PC-9 (cell line): ENCODE results near the gene GMPPB.

ENCODE experiments used
- EZH2 ChIP-seq: fragments of 200-600 bp; sonication (generic); IDR thresholded peaks from 2 replicates; pipeline ENCODE4 v1.8.0; 2017; ENCODE audit warnings: antibody characterized with exemption, low read depth
- TF ChIP-seq, protein P1 (sequence below): fragments of 200-600 bp; sonication (generic); conservative IDR thresholded peaks from 2 replicates; pipeline ENCODE4 v1.6.1; 2017; ENCODE audit warnings: mixed run types, antibody characterized with exemption, mild to moderate bottlenecking, moderate library complexity

DNA sequence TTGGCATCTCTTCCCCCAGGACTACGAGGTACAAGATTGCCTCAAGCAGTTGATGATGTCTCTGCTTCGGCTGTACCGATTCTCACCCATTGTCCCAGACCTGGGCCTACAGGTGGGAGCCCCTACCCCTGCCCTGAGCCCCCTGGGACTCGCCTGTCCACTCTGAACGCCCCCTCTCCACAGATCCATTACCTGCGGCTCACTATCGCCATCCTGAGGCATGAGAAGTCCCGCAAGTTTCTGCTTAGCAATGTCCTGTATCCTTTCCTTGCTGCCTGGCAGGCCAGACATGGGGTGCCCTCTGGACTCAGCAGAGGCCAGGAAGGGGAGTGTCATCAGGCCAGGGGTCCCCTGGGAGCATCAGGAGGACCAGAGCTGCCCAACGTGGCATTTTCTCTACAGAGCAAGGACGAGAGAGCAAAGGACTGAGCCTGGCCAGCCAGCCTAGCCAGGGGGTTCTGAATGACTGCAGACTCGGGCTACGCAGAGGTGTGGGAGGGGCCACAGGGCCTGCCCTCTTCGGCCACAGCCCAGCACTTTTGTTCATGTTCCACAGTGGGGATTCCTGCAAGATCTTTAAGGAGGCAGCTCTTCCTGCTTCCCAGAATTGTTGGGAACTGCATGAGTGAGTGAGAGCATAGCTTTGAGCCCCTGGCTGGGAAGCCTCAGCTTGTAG, 23.2 kb downstream of the GMPPB start:
- no peak for TF ChIP-seq EZH2
- TF ChIP-seq, protein P1, sequence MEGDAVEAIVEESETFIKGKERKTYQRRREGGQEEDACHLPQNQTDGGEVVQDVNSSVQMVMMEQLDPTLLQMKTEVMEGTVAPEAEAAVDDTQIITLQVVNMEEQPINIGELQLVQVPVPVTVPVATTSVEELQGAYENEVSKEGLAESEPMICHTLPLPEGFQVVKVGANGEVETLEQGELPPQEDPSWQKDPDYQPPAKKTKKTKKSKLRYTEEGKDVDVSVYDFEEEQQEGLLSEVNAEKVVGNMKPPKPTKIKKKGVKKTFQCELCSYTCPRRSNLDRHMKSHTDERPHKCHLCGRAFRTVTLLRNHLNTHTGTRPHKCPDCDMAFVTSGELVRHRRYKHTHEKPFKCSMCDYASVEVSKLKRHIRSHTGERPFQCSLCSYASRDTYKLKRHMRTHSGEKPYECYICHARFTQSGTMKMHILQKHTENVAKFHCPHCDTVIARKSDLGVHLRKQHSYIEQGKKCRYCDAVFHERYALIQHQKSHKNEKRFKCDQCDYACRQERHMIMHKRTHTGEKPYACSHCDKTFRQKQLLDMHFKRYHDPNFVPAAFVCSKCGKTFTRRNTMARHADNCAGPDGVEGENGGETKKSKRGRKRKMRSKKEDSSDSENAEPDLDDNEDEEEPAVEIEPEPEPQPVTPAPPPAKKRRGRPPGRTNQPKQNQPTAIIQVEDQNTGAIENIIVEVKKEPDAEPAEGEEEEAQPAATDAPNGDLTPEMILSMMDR: no peak; the same call in 1 of the 2 replicates
